DOHH2 (cell line): ENCODE results near the gene PTGER3.

Experiments
- CTCF ChIP-seq: fragments of 200-600 bp; sonication (generic); IDR thresholded peaks from one replicate; pipeline ENCODE4 v1.5.1; 2014; ENCODE audit warnings: antibody characterized with exemption, mild to moderate bottlenecking, low read depth, low read length; ENCODE audit not compliant: poor library complexity, severe bottlenecking
- EZH2phosphoT487 ChIP-seq: fragments of 200-600 bp; sonication (generic); IDR thresholded peaks from 2 replicates; pipeline ENCODE4 v1.6.1; 2017; ENCODE audit warnings: borderline replicate concordance, mild to moderate bottlenecking, antibody characterized with exemption, low read length, moderate library complexity, mixed read lengths

GRCh38 chr1:71081697-71082080 lies 34.1 kb upstream of the PTGER3 start:
- TF ChIP-seq CTCF (no peak), EZH2phosphoT487 (no peak)
